Osteoblast (primary cell): ENCODE measurements around the gene ZDHHC14. TPM values are rescaled to one million over a fixed set of nuclear protein-coding genes. Genes with fewer than 3 reads are reported as not detected.

Experiments
- DNase-seq: peaks from one replicate; pipeline ENCODE4 v3.0.0; 2011; ENCODE audit warnings: low spot score, mixed read lengths; ENCODE audit not compliant: insufficient read length; ENCODE audit errors: missing footprints
- H2AFZ ChIP-seq: 2 replicates; pipeline ENCODE4 v1.6.0; 2011; ENCODE audit warnings: mild to moderate bottlenecking, low read length
- H3K27ac ChIP-seq: 2 replicates; pipeline ENCODE4 v1.5.1; 2011; ENCODE audit warnings: mild to moderate bottlenecking, low read depth, low read length, moderate library complexity
- H3K27me3 ChIP-seq: 2 replicates; pipeline ENCODE4 v1.6.0; 2012; ENCODE audit warnings: mild to moderate bottlenecking, control low read depth, inconsistent platforms, low read length, moderate library complexity; ENCODE audit not compliant: insufficient read depth
- H3K36me3 ChIP-seq: 2 replicates; pipeline ENCODE4 v1.5.1; 2011; ENCODE audit warnings: mild to moderate bottlenecking, low read length, control low read depth, moderate library complexity; ENCODE audit not compliant: insufficient read depth
- H3K4me1 ChIP-seq: 2 replicates; pipeline ENCODE4 v1.5.1; 2011; ENCODE audit warnings: mild to moderate bottlenecking, low read length, control low read depth, moderate library complexity; ENCODE audit not compliant: insufficient read depth
- H3K4me2 ChIP-seq: 2 replicates; pipeline ENCODE4 v1.6.0; 2011; ENCODE audit warnings: mild to moderate bottlenecking, low read length; ENCODE audit not compliant: insufficient read depth
- H3K4me3 ChIP-seq: fragments of 200-600 bp; sonication (generic); 3 replicates; pipeline ENCODE4 v1.5.1; 2012; ENCODE audit warnings: mild to moderate bottlenecking, low read length, inconsistent platforms; ENCODE audit not compliant: insufficient read depth
- H3K79me2 ChIP-seq: 2 replicates; pipeline ENCODE4 v1.6.0; 2012; ENCODE audit warnings: mild to moderate bottlenecking, low read length, control low read depth, inconsistent platforms; ENCODE audit not compliant: insufficient read depth
- H3K9me3 ChIP-seq: 2 replicates; pipeline ENCODE4 v1.5.1; 2011; ENCODE audit warnings: low read depth, low read length, control low read depth
- H4K20me1 ChIP-seq: 2 replicates; pipeline ENCODE4 v1.6.0; 2012; ENCODE audit warnings: mild to moderate bottlenecking, low read length, control low read depth; ENCODE audit not compliant: insufficient read depth
- total RNA-seq: library from RNA; depleted of rRNA; stranded (reverse); fragments of >200 nt; gene quantifications from 2 replicates; pipeline ENCODE4 v1.2.3, GENCODE V29; 2012
- TF ChIP-seq, protein P1 (sequence below): IDR thresholded peaks from 2 replicates; pipeline ENCODE4 v1.5.1; 2011; ENCODE audit warnings: mild to moderate bottlenecking, low read depth, low read length, moderate library complexity; ENCODE audit errors: extremely low read depth

The ZDHHC14 gene
- total RNA-seq, 1 donor = 1.4 TPM

DNA sequence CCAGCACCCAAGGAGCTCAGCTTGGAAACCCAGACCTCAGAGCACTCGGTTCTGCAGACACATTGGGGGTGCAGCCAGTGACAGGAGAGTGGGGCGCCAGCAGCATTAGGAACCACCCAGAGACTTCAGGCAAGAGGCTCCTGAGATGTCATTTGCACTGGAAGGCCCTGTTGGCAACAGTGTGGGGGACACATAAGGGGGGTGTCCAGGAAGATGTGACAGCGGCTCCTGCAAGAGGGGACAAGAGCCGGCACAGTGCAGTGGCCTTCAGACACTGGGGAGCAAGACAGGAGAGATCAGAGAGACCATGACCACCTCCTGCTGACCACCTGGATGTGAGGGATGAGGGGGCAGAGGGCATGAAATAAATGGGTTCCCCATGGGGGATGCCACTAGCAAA is 235.0 kb downstream of the ZDHHC14 start:
- Histone ChIP-seq H3K27me3 (no peaks in the 10 kb centered on the region), H3K4me1 (peaks cover 20% of the 10 kb centered on the region), H3K36me3 (no peaks in the 10 kb centered on the region), H4K20me1 (no peaks in the 10 kb centered on the region), H3K4me2 (no peak overlapping the region), H3K4me3 (no peak overlapping the region), H3K27ac (no peak overlapping the region), H3K79me2 (no peaks in the 10 kb centered on the region), H2AFZ (no peak overlapping the region), H3K9me3 (no peaks in the 10 kb centered on the region)
- TF ChIP-seq, protein P1, sequence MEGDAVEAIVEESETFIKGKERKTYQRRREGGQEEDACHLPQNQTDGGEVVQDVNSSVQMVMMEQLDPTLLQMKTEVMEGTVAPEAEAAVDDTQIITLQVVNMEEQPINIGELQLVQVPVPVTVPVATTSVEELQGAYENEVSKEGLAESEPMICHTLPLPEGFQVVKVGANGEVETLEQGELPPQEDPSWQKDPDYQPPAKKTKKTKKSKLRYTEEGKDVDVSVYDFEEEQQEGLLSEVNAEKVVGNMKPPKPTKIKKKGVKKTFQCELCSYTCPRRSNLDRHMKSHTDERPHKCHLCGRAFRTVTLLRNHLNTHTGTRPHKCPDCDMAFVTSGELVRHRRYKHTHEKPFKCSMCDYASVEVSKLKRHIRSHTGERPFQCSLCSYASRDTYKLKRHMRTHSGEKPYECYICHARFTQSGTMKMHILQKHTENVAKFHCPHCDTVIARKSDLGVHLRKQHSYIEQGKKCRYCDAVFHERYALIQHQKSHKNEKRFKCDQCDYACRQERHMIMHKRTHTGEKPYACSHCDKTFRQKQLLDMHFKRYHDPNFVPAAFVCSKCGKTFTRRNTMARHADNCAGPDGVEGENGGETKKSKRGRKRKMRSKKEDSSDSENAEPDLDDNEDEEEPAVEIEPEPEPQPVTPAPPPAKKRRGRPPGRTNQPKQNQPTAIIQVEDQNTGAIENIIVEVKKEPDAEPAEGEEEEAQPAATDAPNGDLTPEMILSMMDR = no peak
- no peak for DNase-seq

DNA sequence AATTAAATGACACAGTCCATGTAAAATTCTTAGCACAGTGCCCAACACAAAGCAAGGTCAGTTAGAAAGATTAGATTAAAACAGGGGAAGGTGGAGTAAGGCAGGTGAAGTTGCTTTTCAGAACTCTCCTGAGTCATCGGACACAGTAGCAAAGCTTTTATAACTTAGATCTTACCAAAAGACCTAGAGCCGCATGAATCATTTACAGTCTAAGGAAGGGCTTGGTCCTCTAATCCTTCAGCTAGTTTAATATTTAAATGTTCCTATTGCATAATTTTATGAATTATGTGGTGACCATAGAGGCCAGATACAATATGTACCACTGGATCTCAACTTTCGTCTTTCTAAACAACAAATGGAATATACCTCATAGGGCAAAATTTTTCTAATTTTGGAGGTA is 240.0 kb downstream of the ZDHHC14 start:
- TF ChIP-seq, protein P1 = no peak
- Histone ChIP-seq H3K9me3 (no peaks in the 10 kb centered on the region), H4K20me1 (no peaks in the 10 kb centered on the region), H3K27me3 (no peaks in the 10 kb centered on the region), H3K79me2 (no peaks in the 10 kb centered on the region), H3K36me3 (no peaks in the 10 kb centered on the region), H3K4me3 (no peak overlapping the region), H3K27ac (no peak overlapping the region), H2AFZ (no peak overlapping the region), H3K4me2 (no peak overlapping the region), H3K4me1 (peaks cover 4% of the 10 kb centered on the region)
- DNase-seq = no peak

DNA sequence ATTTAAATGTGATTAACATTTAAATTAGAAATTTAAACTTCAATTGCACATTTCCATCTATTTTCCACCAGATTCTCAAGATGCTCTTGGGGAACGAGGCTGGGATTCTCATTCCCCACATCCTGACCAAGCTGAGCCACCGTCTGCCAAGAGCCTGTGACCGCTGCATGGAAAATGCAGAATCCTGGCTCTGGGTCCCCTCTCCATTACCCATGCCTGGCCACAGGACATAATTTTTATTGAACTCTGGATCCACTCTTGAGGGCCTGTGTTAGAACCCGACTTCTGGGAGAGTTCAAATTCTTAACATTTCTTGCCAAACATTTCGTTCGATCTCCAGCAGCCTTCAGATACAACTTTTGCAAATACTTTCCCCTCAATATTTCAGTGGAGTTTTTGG is 240.4 kb downstream of the ZDHHC14 start:
- H3K4me1 ChIP-seq = peaks cover 4% of the 10 kb centered on the region
- no peaks in the 10 kb centered on the region for H4K20me1 ChIP-seq
- TF ChIP-seq, protein P1 = no peak
- no peaks in the 10 kb centered on the region for H3K79me2 ChIP-seq
- H3K9me3 ChIP-seq = no peaks in the 10 kb centered on the region
- H3K27me3 ChIP-seq = no peaks in the 10 kb centered on the region
- H3K4me3 ChIP-seq = no peak overlapping the region
- no peak overlapping the region for H3K27ac ChIP-seq
- no peak overlapping the region for H2AFZ ChIP-seq
- no peaks in the 10 kb centered on the region for H3K36me3 ChIP-seq
- DNase-seq = no peak
- H3K4me2 ChIP-seq = no peak overlapping the region

DNA sequence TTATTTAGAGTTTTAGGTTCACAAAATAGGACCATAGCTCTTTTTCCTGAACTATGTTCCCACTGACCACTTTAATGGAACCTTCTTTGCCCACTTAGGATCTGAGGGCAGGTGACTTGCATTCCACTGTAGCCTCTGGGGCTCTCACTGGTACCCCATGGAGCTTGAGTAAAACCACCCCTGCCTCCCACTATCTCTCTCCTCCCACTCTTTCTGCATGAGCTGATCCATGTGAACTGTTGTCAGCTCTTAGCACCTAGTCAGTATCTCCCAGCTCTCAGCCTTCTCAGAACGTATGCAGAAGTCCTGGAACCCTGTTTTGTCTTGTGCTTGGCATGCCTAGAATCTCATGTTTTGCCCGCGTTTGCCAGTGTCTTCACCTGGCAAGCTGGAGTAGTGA is 241.4 kb downstream of the ZDHHC14 start:
- H3K9me3 ChIP-seq = no peaks in the 10 kb centered on the region
- H3K27me3 ChIP-seq = no peaks in the 10 kb centered on the region
- TF ChIP-seq, protein P1 = no peak
- H4K20me1 ChIP-seq = no peaks in the 10 kb centered on the region
- no peak overlapping the region for H2AFZ ChIP-seq
- peaks cover 4% of the 10 kb centered on the region for H3K4me1 ChIP-seq
- no peak overlapping the region for H3K4me2 ChIP-seq
- no peak overlapping the region for H3K27ac ChIP-seq
- H3K36me3 ChIP-seq = no peaks in the 10 kb centered on the region
- H3K79me2 ChIP-seq = no peaks in the 10 kb centered on the region
- no peak for DNase-seq
- no peak overlapping the region for H3K4me3 ChIP-seq
